Kidney (tissue), 14 donors: ENCODE data around the gene IPO11. TPM values are rescaled to one million over a fixed set of nuclear protein-coding genes. Genes with fewer than 3 reads are reported as not detected.

Experiments used
- DNase-seq, 5 donors: peaks; one replicate each; pipeline ENCODE4 v3.0.0-alpha.2; 2013 to 2020
- FAIRE-seq: peaks from 2 replicates; lab custom pipeline; 2012; peaks lifted over from hg19 to GRCh38; lab: Jason Lieb, UNC
- H3K27ac ChIP-seq, 2 donors: one replicate each; pipeline ENCODE4 v1.7.0; 2013; ENCODE audit warnings: low read depth in 2 of 2, low read length in 2 of 2, inconsistent platforms in 1 of 2
- H3K27me3 ChIP-seq: one replicate; pipeline ENCODE4 v1.7.1; 2013; ENCODE audit warnings: low read length, inconsistent platforms; ENCODE audit not compliant: control insufficient read depth, insufficient read depth
- H3K36me3 ChIP-seq, 3 donors: one replicate each; pipeline versions ENCODE4 v1.7.0 to v1.7.1; 2013; ENCODE audit warnings: low read length in 3 of 3, control low read depth in 1 of 3, inconsistent platforms in 1 of 3; ENCODE audit not compliant: insufficient read depth in 3 of 3, control insufficient read depth in 2 of 3
- H3K4me1 ChIP-seq, 3 donors: one replicate each; pipeline versions ENCODE4 v1.7.0 to v1.7.1; 2013; ENCODE audit warnings: low read length in 3 of 3, inconsistent platforms in 1 of 3, low read depth in 1 of 3; ENCODE audit not compliant: control insufficient read depth in 2 of 3, insufficient read depth in 2 of 3
- H3K4me3 ChIP-seq, 3 donors: one replicate each; pipeline versions ENCODE4 v1.7.0 to v1.8.1; 2013; ENCODE audit warnings: low read length in 3 of 3, control low read depth in 1 of 3, inconsistent platforms in 1 of 3
- H3K9ac ChIP-seq, 3 donors: one replicate each; pipeline versions ENCODE4 v1.7.0 to v1.7.1; 2013; ENCODE audit warnings: low read length in 3 of 3, control low read depth in 1 of 3, inconsistent platforms in 1 of 3
- H3K9me3 ChIP-seq, 3 donors: one replicate each; pipeline versions ENCODE4 v1.7.0 to v1.7.1; 2013; ENCODE audit warnings: low read length in 3 of 3, control low read depth in 1 of 3, inconsistent platforms in 1 of 3; ENCODE audit not compliant: control insufficient read depth in 2 of 3, insufficient read depth in 1 of 3
- CTCF ChIP-seq: IDR thresholded peaks from 3 replicates; pipeline ENCODE4 v1.5.1; 2012; ENCODE audit warnings: mild to moderate bottlenecking, moderate library complexity, borderline replicate concordance; ENCODE audit not compliant: insufficient read depth; ENCODE audit errors: extremely low read depth
- intact Hi-C: fragments of 100-400 bp; cut with DNase I; formaldehyde crosslinking; loops from one replicate; pipeline ENCODE4 v1.11.1; 2022
- polyA plus RNA-seq: library from polyadenylated mRNA; stranded (reverse); fragments of 350-450 nt; fragmentation: Illumina TruSeq; extraction: RNeasy Lipid Tissue Mini Kit (QIAGEN cat#74804); gene quantifications from one replicate; pipeline ENCODE4 v1.2.3, GENCODE V29; 2014; ENCODE audit warnings: low read depth, low replicate concordance; ENCODE audit not compliant: insufficient read depth
- total RNA-seq: library from RNA; stranded (reverse); fragmentation: NEBNext Ultra II Directional; extraction: Animal tissue kit (Norgen Biotek cat#: 25700); gene quantifications from one replicate; pipeline ENCODE4 v1.2.1, GENCODE V29; 2021
- donor health status: control.
- donor health status: control.
- donor health status: control.
- donor health status: control.
- donor health status: control.
- donor health status: DM: yes; HTN: yes; CAD: no.
- donor health status: Normal renal cell carcinoma (clear cell type).

IPO11 gene
- total and polyA plus RNA-seq, 2 donors from 2014 or later: 18.5 to 36.1 TPM

- Histone ChIP-seq H3K9me3 (no peaks in the 10 kb centered on the region), H3K4me1 (no peaks in the 10 kb centered on the region), H3K36me3 (no peaks in the 10 kb centered on the region), H3K4me3 (no peak overlapping the region), H3K27ac (no peak overlapping the region), H3K9ac (no peak overlapping the region), H3K27me3 (no peaks in the 10 kb centered on the region)
- TF ChIP-seq CTCF: no peak
- intact Hi-C loops: no loop called here
- FAIRE-seq (no peak), DNase-seq (no peak)
Measured at GRCh38 chr5:62550103-62550502, 137.5 kb downstream of the IPO11 start.

- TF ChIP-seq CTCF: no peak
- DNase-seq (no peak), FAIRE-seq (no peak)
- H3K9ac ChIP-seq: no peak overlapping the region
- H3K27ac ChIP-seq: no peak overlapping the region
- intact Hi-C loops: no loop called here
- H3K4me1 ChIP-seq: no peaks in the 10 kb centered on the region
- H3K9me3 ChIP-seq: no peaks in the 10 kb centered on the region
- no peaks in the 10 kb centered on the region for H3K27me3 ChIP-seq
- H3K36me3 ChIP-seq: no peaks in the 10 kb centered on the region
- no peak overlapping the region for H3K4me3 ChIP-seq
Measured at GRCh38 chr5:62555930-62556329, 143.4 kb downstream of the IPO11 start.

- no peak for TF ChIP-seq CTCF
- Histone ChIP-seq H3K9ac (no peak overlapping the region), H3K4me3 (no peak overlapping the region), H3K27ac (no peak overlapping the region), H3K27me3 (no peaks in the 10 kb centered on the region), H3K9me3 (no peaks in the 10 kb centered on the region), H3K4me1 (no peaks in the 10 kb centered on the region), H3K36me3 (no peaks in the 10 kb centered on the region)
- DNase-seq (no peak), FAIRE-seq (no peak)
- intact Hi-C loops: no loop called here
Measured at GRCh38 chr5:62558941-62559340, 146.4 kb downstream of the IPO11 start.

- intact Hi-C loops: no loop called here
- DNase-seq (no peak), FAIRE-seq (no peak)
- no peak overlapping the region for H3K4me3 ChIP-seq
- H3K27me3 ChIP-seq: no peaks in the 10 kb centered on the region
- H3K9ac ChIP-seq: no peak overlapping the region
- H3K36me3 ChIP-seq: no peaks in the 10 kb centered on the region
- H3K9me3 ChIP-seq: no peaks in the 10 kb centered on the region
- no peak overlapping the region for H3K27ac ChIP-seq
- no peak for TF ChIP-seq CTCF
- H3K4me1 ChIP-seq: no peaks in the 10 kb centered on the region
Measured at GRCh38 chr5:62560786-62561185, 148.2 kb downstream of the IPO11 start.
